Omental fat pad (tissue), 4 donors: ENCODE measurements around the gene TMEM151B. TPM values are rescaled to one million over a fixed set of nuclear protein-coding genes. Genes with fewer than 3 reads are reported as not detected.
A peak's percentile ranks its signal among the peaks of the same experiment; 100 is the strongest.

ENCODE experiments used
- ATAC-seq: fragments of 150-250 bp; one replicate; pipeline ENCODE4 v1.9.1; 2016; ENCODE audit warnings: mild to moderate bottlenecking, moderate library complexity; ENCODE audit not compliant: low FRiP score
- DNase-seq: peaks from one replicate; pipeline ENCODE4 v3.0.0-alpha.2; 2019; ENCODE audit warnings: low spot score
- CTCF ChIP-seq, 3 donors: fragments of 450-650 bp; IDR thresholded peaks; one replicate each; pipeline ENCODE4 v1.5.1; 2016 to 2017; ENCODE audit warnings: antibody characterized with exemption in 3 of 3, mild to moderate bottlenecking in 3 of 3, moderate library complexity in 2 of 3
- total RNA-seq, 4 donors: library from RNA; depleted of rRNA; stranded (reverse); fragments of >200 nt; gene quantifications; one replicate each; pipeline ENCODE4 v1.1.0, GENCODE V29; 2016

TMEM151B gene
- total RNA-seq, 4 donors from 2014 or later: 0.19 TPM; not detected in 3

- DNase-seq (no peak), ATAC-seq (no peak)
- TF ChIP-seq CTCF (IDR thresholded peaks at IDR 0.05): no peak
Measured at GRCh38 chr6:44263354-44264100, 6.7 kb upstream of the TMEM151B start.

DNA sequence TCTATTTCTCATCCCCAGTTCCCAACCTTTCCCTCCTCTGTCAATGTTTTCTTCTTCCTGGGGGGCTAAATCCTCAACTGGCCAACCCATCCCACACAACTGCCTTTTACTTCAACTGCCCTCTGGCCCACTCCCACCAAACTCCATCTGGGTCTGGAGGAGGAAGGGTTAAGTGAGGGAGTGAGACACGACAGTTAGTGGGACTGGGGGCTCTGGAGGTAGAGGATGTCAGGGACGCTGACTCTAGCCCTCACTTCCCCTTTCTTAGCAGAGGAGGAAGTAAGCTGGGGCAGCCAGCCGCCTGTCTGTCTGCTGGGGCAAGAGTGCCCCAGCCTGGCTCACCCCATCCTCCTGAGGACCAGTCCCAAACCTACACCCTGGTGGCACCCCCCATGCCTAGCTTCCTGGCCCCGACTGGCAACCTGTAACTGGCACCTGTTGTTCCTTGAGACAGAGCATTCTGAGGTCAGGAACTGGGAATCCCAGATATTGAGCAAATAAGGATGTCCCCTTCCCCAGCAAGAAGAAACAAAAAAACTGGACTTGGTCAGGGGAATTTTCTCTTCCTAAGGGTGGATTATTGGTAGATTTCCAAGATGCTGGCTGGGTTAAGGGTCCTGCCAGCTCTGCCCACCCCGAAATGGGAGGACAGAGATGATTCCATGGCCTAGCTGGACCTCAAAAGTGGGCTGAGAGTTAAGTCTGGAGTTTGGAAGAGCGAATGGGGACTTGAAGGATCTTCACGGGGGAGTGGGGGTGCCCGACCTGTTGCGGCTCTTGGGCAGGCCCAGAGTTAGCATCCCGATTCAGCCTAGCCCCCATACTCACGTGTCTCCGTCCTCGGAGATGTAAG, 5.9 kb upstream of the TMEM151B start:
- no peak for TF ChIP-seq CTCF (IDR thresholded peaks at IDR 0.05)
- ATAC-seq (peak; percentile 0), DNase-seq (no peak)

DNA sequence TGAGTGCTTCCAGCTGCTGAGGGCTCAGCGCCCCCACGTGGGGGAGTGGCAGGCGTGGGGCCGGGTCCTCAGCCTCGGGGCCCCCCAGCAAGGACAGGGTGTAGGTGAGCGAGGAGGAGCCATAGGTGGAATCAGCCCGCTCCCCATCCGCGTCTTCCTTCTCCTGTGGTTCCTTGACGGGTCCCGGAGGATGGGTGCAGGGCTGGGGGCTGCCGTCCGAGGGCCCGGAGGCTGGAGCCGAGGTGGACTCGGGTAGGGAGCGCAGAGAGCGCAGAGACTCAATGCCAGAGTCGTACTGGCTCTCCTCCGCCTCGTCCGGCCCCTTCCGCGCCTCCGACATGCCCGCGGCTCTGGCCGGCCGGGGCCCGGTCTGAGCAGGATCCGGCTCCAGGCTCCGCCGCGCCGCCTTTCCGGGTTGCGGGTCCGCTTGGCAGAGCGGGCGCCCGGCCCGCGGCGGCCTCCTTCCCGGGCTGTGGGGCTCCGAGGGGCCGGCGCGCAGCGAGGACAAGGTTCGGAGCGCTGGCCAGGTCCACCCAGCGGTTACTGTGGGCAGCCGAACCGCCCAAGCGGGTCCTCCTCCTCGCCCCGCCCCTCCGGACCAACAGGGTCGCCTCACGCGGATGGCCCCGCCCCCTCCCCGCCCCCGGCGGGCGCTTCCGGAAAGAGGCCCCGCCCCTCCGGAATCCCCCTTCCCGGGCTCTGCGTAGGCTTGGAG, 5.1 kb upstream of the TMEM151B start, which contains the start of gene NFKBIE:
TSS of gene NFKBIE (minus strand) at position 545 of the 715 bp plus-strand sequence. CDS start at position 340, 205 bp downstream.
- DNase-seq (peak; percentile 90), ATAC-seq (peak; percentile 88)
- TF ChIP-seq CTCF (IDR thresholded peaks at IDR 0.05): no peak

DNA sequence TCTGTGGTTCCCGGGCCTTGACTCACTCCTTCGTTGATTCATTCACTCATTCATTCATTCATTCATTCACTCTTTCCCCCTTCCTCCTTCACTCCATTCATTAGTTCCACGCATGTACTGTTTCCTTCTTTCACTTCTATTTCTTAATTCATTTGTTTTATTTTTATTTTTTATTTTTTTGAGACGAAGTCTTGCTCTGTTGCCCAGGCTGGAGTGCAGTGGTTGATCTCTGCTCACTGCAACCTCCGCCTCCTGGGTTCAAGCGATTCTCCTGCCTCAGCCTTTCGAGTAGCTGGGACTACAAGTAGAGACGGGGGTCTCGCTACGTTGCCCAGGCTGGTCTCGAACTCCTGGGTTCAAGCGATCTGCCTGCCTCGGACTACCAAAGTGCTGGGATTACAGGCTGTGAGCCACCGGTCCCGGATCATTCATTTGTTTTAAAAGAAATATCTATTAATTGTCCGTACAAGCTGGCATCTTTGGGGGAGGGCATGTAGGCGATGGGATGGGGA, 4.5 kb upstream of the TMEM151B start:
- DNase-seq (no peak), ATAC-seq (no peak)
- no peak for TF ChIP-seq CTCF (IDR thresholded peaks at IDR 0.05)

DNA sequence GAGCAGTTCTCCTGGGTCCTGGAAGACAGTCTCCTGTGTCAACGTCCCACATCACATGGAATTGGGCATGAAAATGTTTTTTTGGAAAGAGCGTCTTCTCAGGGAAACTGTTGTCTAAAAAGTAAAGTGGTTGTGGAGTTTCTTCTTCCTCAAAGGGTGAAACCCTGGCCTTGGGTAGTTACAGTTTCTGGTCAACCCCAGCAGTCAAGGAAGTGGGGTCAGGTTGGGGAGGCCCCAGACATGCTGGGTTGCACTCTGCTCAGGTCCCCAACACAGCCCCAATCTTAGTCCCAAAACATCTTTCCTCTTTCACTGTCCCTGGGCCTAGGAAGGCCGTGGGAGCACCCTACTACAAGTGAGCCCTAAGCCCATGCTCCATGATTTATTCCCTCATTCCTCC, 3.9 kb upstream of the TMEM151B start:
- DNase-seq (no peak), ATAC-seq (no peak)
- no peak for TF ChIP-seq CTCF (IDR thresholded peaks at IDR 0.05)

GRCh38 chr6:44267252-44267651, 3.0 kb upstream of the TMEM151B start:
- DNase-seq: no peak
- ATAC-seq: no peak
- no peak for TF ChIP-seq CTCF (IDR thresholded peaks at IDR 0.05)
